NT2/D1 (cell line): ENCODE measurements around the gene SLC22A16.

Experiments used
- YY1 ChIP-seq: IDR thresholded peaks from 2 replicates; pipeline ENCODE4 v1.6.1; 2011; ENCODE audit not compliant: insufficient read length, insufficient read depth
- ZNF274 ChIP-seq: IDR thresholded peaks from 2 replicates; pipeline ENCODE4 v1.6.1; 2011; ENCODE audit warnings: mild to moderate bottlenecking, low read depth, low read length

GRCh38 chr6:110399219-110400071 lies 77.0 kb downstream of the SLC22A16 start:
- TF ChIP-seq ZNF274 (no peak), YY1 (no peak)
